AG04450 (cell line): Measurements from ENCODE around the gene CCDC90B. TPM values are rescaled to one million over a fixed set of nuclear protein-coding genes. Genes with fewer than 3 reads are reported as not detected.

ENCODE experiments used
- CTCF ChIA-PET: fragments of 300-600, 350-600 bp; formaldehyde crosslinking; extraction: SDS; loops from one replicate; lab custom pipeline; 2022; ENCODE audit warnings: antibody characterized with exemption, inconsistent platforms; lab: Charles Lee
- POLR2A ChIA-PET: fragments of 350-600 bp; formaldehyde crosslinking; extraction: SDS; loops from one replicate; lab custom pipeline; 2021; ENCODE audit warnings: antibody characterized with exemption, inconsistent platforms; lab: Yijun Ruan, JAX
- DNase-seq: peaks from one replicate; pipeline ENCODE4 v3.0.0-alpha.2; 2011; ENCODE audit warnings: low read depth, low spot score
- H3K27ac ChIP-seq: one replicate; pipeline ENCODE4 v1.5.1; 2012; ENCODE audit warnings: low read depth, low read length, control low read depth
- H3K27me3 ChIP-seq: one replicate; pipeline ENCODE4 v1.6.0; 2012; ENCODE audit warnings: low read length; ENCODE audit not compliant: control insufficient read depth, insufficient read depth
- H3K4me3 ChIP-seq: 2 replicates; pipeline ENCODE4 v1.5.1; 2011; ENCODE audit warnings: mild to moderate bottlenecking, low read depth, low read length, control low read depth
- H3K9me3 ChIP-seq: 2 replicates; pipeline ENCODE4 v1.5.1; 2012; ENCODE audit warnings: low read length; ENCODE audit not compliant: control insufficient read depth, insufficient read depth
- polyA plus RNA-seq: library from polyadenylated mRNA; depleted of rRNA; stranded (reverse); fragments of >200 nt; gene quantifications from 2 replicates; pipeline ENCODE4 v1.2.3, GENCODE V29; 2011
- TF ChIP-seq, protein P1 (sequence below): IDR thresholded peaks from 2 replicates; pipeline ENCODE4 v1.5.1; 2011; ENCODE audit warnings: low read depth, low read length, control low read depth, inconsistent platforms

Gene CCDC90B
- polyA plus RNA-seq, 1 experiment, result 84.5 TPM

DNA sequence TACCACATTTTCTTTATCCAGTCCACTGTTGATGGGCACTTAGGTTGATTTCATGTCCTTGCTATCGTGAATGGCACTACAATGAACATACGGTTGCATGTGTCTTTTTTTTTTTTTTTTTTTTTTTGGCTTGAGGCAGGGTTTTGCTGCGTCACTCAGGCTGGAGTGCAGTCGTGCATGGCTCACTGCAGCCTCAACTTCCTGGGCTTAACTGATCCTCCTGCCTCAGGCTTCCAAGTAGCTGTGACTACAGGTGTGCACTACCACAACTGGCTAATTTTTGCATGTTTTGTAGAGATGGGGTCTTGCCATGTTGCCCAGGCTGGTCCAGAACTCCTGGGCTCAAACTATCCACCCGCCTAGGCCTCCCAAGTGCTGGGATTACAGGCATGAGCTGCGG is 1.5 kb upstream of the CCDC90B start:
- DNase-seq, result no peak
- TF ChIP-seq, protein P1, sequence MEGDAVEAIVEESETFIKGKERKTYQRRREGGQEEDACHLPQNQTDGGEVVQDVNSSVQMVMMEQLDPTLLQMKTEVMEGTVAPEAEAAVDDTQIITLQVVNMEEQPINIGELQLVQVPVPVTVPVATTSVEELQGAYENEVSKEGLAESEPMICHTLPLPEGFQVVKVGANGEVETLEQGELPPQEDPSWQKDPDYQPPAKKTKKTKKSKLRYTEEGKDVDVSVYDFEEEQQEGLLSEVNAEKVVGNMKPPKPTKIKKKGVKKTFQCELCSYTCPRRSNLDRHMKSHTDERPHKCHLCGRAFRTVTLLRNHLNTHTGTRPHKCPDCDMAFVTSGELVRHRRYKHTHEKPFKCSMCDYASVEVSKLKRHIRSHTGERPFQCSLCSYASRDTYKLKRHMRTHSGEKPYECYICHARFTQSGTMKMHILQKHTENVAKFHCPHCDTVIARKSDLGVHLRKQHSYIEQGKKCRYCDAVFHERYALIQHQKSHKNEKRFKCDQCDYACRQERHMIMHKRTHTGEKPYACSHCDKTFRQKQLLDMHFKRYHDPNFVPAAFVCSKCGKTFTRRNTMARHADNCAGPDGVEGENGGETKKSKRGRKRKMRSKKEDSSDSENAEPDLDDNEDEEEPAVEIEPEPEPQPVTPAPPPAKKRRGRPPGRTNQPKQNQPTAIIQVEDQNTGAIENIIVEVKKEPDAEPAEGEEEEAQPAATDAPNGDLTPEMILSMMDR, result no peak
- POLR2A ChIA-PET, result no interaction called here
- no peaks in the 10 kb centered on the region for H3K27me3 ChIP-seq
- H3K9me3 ChIP-seq, result no peaks in the 10 kb centered on the region; the same call in 1 of the 2 replicates
- no peak overlapping the region for H3K4me3 ChIP-seq
- H3K27ac ChIP-seq, result no peak overlapping the region
- CTCF ChIA-PET, result interaction anchor here (1.0 to 1.8 kb wide), 2 partner anchors 531 to 532 kb away, joined by 3 to 6 read pairs; no protein-coding TSS in a partner anchor

DNA sequence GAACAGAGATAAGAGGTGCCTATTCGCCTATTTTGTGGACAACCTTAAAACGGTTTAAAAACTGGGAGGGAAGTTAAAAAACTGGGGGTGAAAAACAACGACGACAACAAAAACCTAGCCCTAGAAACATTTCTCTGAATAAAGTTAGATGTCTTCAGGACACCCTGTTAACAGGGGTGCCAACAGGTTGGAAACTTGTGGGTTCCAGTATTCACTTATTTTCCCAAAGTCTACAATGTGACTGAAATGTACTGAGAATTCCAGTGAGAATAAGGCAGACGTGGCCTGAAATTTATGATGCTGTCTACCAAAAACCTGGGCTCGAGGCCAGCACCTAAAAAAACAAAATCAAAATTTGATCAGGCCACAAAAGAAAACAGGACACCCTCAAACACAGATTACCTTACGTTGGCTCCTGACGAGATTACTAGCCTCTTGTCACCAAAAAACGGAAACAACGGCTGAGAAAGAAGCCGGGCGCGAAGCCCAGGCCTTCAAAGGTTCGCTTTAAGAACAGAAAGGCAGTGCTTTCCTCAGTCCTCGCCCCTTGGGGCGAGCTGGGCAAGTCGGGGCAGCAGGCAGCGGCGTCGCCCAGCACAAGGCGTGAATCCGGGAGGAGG is 906 bp downstream of the CCDC90B start:
- H3K27ac ChIP-seq, result peak overlapping the region; percentile 97
- ChIA-PET CTCF (interaction anchor here (0.9 to 1.0 kb wide), 2 partner anchors 530 to 542 kb away, joined by 3 to 4 read pairs; no protein-coding TSS in a partner anchor), POLR2A (interaction anchor here (0.8 to 1.0 kb wide), 4 partner anchors 49 to 385 kb away, joined by 3 to 4 read pairs (median 4); partner anchors contain the start of genes DDIAS and PRCP)
- no peaks in the 10 kb centered on the region; the same call in 1 of the 2 replicates for H3K9me3 ChIP-seq
- DNase-seq, result no peak
- TF ChIP-seq, protein P1, result no peak
- H3K4me3 ChIP-seq, result peak overlapping the region; percentile 96
- H3K27me3 ChIP-seq, result no peaks in the 10 kb centered on the region

DNA sequence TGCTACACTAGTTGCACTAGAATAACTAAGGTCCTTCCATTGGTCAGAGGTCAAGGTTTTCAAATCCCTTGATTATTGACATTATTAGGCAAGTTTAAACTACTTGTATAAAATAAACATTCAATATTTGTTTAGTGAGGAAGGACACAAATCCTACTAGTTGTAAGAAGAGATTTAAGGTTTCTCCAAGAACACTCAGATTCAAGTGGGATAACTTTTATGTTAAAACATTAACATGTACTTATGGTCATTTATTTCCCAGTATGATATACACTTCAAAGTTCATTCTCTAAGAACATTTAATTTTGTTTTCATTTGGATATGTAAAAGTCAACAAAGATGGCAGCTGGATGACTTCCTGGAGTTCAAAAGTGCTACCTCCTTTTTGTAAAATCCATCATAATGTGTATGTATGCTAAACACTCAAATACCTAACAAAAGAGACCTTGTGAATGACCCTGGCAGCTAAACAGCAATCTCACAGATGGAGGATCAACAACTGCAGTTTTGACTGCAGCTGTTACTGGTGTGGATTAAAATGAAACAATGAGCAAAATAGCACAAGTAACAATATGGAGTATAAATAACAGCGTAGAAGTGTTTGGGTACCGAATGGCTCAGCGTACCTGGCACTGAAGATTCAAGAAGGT is 1.5 kb downstream of the CCDC90B start:
- Histone ChIP-seq H3K4me3 (peak overlapping the region; percentile 96), H3K9me3 (no peaks in the 10 kb centered on the region; the same call in 1 of the 2 replicates), H3K27me3 (no peaks in the 10 kb centered on the region), H3K27ac (no peak overlapping the region)
- ChIA-PET CTCF (interaction anchor here (1.0 to 1.3 kb wide), 3 partner anchors 8 to 539 kb away, joined by 3 to 5 read pairs (median 5); no protein-coding TSS in a partner anchor), POLR2A (no interaction called here)
- no peak for DNase-seq
- TF ChIP-seq, protein P1, result no peak

DNA sequence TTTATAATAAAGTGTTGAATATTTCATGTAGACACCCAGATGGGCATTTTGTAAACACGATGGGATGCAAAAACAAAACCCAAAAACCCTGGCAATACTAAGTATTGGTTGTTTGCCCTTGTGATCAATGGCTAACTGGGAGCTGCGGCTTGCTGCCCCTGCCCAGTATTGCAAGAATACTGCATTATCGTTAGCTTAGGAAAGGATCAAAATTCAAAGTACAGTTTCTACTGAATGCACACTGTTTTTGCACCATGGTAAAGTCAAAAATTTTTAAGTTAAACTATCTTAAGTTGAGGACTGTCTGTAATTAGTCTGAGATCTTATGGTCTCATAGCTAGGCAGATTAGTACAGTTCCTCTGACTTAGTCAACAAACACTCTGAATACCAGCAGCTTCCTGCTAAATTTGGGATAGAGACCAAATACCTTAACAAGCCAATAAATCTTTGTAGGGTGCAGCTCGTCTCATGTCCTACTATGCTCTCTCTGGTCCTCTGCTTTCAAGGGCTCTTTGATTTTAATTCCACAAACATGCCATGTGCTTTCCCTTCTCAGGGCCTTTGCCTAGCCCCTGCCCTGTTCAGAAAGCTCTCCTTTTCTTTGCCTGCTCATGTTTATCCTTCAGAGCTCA is 4.0 kb downstream of the CCDC90B start:
- Histone ChIP-seq H3K27ac (no peak overlapping the region), H3K4me3 (no peak overlapping the region), H3K9me3 (no peaks in the 10 kb centered on the region; the same call in 1 of the 2 replicates), H3K27me3 (no peaks in the 10 kb centered on the region)
- ChIA-PET POLR2A (interaction anchor here (1.0 to 1.2 kb wide), 2 partner anchors 31 to 125 kb away, joined by 4 read pairs; partner anchors contain the start of gene PCF11), CTCF (interaction anchor here (0.8 to 2.4 kb wide), 10 partner anchors 9 to 554 kb away, joined by 3 to 21 read pairs (median 5); partner anchors contain the start of gene DDIAS)
- no peak for DNase-seq
- TF ChIP-seq, protein P1, result no peak
